ENCODE measurements around the gene ERICH2.

ERICH2 gene

DNA sequence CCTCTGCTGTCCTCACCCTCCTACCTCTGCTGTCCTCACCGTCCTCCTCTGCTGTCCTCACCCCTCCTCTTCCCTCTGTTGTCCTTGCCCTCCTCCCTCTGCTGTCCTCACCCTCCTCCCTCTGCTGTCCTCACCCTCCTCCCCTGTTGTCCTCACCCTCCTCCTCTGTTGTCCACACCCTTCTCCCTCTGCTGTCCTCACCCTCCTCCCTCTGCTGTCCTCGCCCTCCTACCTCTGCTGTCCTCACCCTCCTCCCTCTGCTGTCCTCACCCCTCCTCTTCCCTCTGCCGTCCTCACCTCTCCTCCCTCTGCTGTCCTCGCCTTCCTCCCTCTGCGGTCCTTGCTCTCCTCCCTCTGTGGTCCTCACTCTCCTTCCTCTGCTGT, 58.3 kb downstream of the ERICH2 start:
- ATAC-seq, result no peak

DNA sequence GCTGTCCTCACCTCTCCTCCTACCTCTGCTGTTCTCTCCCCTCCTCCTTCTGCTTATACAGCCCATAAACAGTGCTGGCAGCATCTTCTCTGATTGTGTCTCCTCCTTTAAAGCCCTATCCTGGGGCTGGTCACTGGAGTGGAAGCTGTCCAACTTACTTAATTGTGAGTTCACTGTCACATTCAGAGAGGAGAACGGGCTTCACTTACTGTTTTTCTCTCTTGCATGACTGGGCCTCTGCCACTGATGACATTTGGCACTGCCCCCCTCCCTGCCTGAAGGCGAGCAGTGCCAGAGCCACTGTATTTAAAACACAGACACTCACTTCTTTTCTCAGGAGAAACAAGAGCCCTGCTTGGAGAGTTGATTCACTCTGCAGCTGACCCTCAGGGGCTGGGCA, 58.9 kb downstream of the ERICH2 start:
- no peak for TF ChIP-seq ESRRG (CRISPR knock-in tag; IDR thresholded peaks at IDR 0.05)
- TF ChIP-seq SNAI2 (CRISPR knock-in tag; IDR thresholded peaks at IDR 0.05), result no peak
- TF ChIP-seq ZNF70 (CRISPR knock-in tag; IDR thresholded peaks at IDR 0.05), result no peak
- TF ChIP-seq ZNF8 (CRISPR knock-in tag; IDR thresholded peaks at IDR 0.05), result no peak
- TF ChIP-seq ZFP30 (CRISPR knock-in tag; IDR thresholded peaks at IDR 0.05), result no peak
- no peak for TF ChIP-seq ZC3H10 (CRISPR knock-in tag; IDR thresholded peaks at IDR 0.05)
- TF ChIP-seq RARB (CRISPR knock-in tag; IDR thresholded peaks at IDR 0.05), result no peak
- ATAC-seq, result no peak

More for the DNA sequence above, 58.3 kb downstream of the ERICH2 start:
- TF ChIP-seq TOX (CRISPR knock-in tag; IDR thresholded peaks at IDR 0.05; ENCODE audit: borderline replicate concordance) (no peak), ARNTL (CRISPR knock-in tag; IDR thresholded peaks at IDR 0.05; ENCODE audit: borderline replicate concordance, low read depth) (no peak), ISL1 (CRISPR knock-in tag; IDR thresholded peaks at IDR 0.05) (no peak)

DNA sequence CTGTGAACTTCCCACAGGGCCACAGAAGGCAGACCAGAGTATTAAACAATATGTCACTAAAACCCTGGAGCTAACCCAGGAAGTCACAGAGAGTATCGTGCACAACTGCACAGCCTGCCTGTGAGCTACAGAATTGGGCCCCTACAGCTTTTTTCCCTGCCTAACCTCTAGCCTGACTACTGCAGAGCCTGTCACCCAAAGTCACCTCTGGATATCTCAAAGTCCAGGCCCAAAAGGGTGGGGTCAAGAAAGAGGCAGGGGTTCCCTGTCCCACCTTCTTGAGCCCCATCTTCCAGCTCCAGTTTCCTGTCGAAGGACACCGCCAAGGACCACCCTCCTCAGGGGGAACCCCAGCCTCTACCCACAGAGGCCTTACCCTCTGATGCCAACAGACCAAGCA, 60.0 kb downstream of the ERICH2 start:
- ATAC-seq, result no peak
- no peak for TF ChIP-seq ZFP3 (CRISPR knock-in tag; IDR thresholded peaks at IDR 0.05)
- no peak for TF ChIP-seq ISL1 (CRISPR knock-in tag; IDR thresholded peaks at IDR 0.05)
- TF ChIP-seq ZC3H10 (CRISPR knock-in tag; IDR thresholded peaks at IDR 0.05), result no peak
- no peak for TF ChIP-seq RARB (CRISPR knock-in tag; IDR thresholded peaks at IDR 0.05)
- TF ChIP-seq TCF4 (CRISPR knock-in tag; IDR thresholded peaks at IDR 0.05; ENCODE audit: borderline replicate concordance), result no peak
- TF ChIP-seq TSHZ2 (CRISPR knock-in tag; IDR thresholded peaks at IDR 0.05), result no peak
- no peak for TF ChIP-seq ARNTL (CRISPR knock-in tag; IDR thresholded peaks at IDR 0.05; ENCODE audit: borderline replicate concordance, low read depth)
- no peak for TF ChIP-seq BACH2 (CRISPR knock-in tag; IDR thresholded peaks at IDR 0.05; ENCODE audit: borderline replicate concordance)
- TF ChIP-seq OSR1 (CRISPR knock-in tag; IDR thresholded peaks at IDR 0.05), result no peak
- no peak for TF ChIP-seq CSRNP3 (CRISPR knock-in tag; IDR thresholded peaks at IDR 0.05)
- TF ChIP-seq CSDC2 (CRISPR knock-in tag; IDR thresholded peaks at IDR 0.05), result no peak
- no peak for TF ChIP-seq ESRRG (CRISPR knock-in tag; IDR thresholded peaks at IDR 0.05)
- no peak for TF ChIP-seq ZNF8 (CRISPR knock-in tag; IDR thresholded peaks at IDR 0.05)
- TF ChIP-seq ZFP30 (CRISPR knock-in tag; IDR thresholded peaks at IDR 0.05), result no peak

- ATAC-seq, result no peak
- no peak for TF ChIP-seq ZFP30 (CRISPR knock-in tag; IDR thresholded peaks at IDR 0.05)
- no peak for TF ChIP-seq OSR1 (CRISPR knock-in tag; IDR thresholded peaks at IDR 0.05)
- TF ChIP-seq RARB (CRISPR knock-in tag; IDR thresholded peaks at IDR 0.05), result no peak
- no peak for TF ChIP-seq CSDC2 (CRISPR knock-in tag; IDR thresholded peaks at IDR 0.05)
- TF ChIP-seq ZFP3 (CRISPR knock-in tag; IDR thresholded peaks at IDR 0.05), result no peak
- no peak for TF ChIP-seq TOX (CRISPR knock-in tag; IDR thresholded peaks at IDR 0.05; ENCODE audit: borderline replicate concordance)
- TF ChIP-seq ARNTL (CRISPR knock-in tag; IDR thresholded peaks at IDR 0.05; ENCODE audit: borderline replicate concordance, low read depth), result no peak
- TF ChIP-seq CSRNP3 (CRISPR knock-in tag; IDR thresholded peaks at IDR 0.05), result no peak
- TF ChIP-seq BACH2 (CRISPR knock-in tag; IDR thresholded peaks at IDR 0.05; ENCODE audit: borderline replicate concordance), result no peak
- no peak for TF ChIP-seq ZNF565 (CRISPR knock-in tag; conservative IDR thresholded peaks at IDR 0.05; ENCODE audit: low read depth)
- no peak for TF ChIP-seq ZC3H10 (CRISPR knock-in tag; IDR thresholded peaks at IDR 0.05)
- no peak for TF ChIP-seq TSHZ2 (CRISPR knock-in tag; IDR thresholded peaks at IDR 0.05)
- no peak for TF ChIP-seq PATZ1 (CRISPR knock-in tag; IDR thresholded peaks at IDR 0.05; ENCODE audit: borderline replicate concordance)
- no peak for TF ChIP-seq ZNF70 (CRISPR knock-in tag; IDR thresholded peaks at IDR 0.05)
- TF ChIP-seq SNAI2 (CRISPR knock-in tag; IDR thresholded peaks at IDR 0.05), result no peak
- no peak for TF ChIP-seq ISL1 (CRISPR knock-in tag; IDR thresholded peaks at IDR 0.05)
- no peak for TF ChIP-seq GLIS3 (CRISPR knock-in tag; IDR thresholded peaks at IDR 0.05)
- TF ChIP-seq CREB5 (CRISPR knock-in tag; IDR thresholded peaks at IDR 0.05; ENCODE audit: low read depth), result no peak
- TF ChIP-seq PPARA (CRISPR knock-in tag; IDR thresholded peaks at IDR 0.05; ENCODE audit: borderline replicate concordance), result no peak
Observed at GRCh38 chr2:170831115-170831514, 60.9 kb downstream of the ERICH2 start.

All from SK-N-SH treated with all-trans-retinoic acid at 6 μM for 48 hours (cell line).